ENCODE results near the gene ATMIN. TPM values are rescaled to one million over a fixed set of nuclear protein-coding genes. Genes with fewer than 3 reads are reported as not detected.

The ATMIN gene
- total RNA-seq, 1 donor from 2014 or later: 22.0 TPM

DNA sequence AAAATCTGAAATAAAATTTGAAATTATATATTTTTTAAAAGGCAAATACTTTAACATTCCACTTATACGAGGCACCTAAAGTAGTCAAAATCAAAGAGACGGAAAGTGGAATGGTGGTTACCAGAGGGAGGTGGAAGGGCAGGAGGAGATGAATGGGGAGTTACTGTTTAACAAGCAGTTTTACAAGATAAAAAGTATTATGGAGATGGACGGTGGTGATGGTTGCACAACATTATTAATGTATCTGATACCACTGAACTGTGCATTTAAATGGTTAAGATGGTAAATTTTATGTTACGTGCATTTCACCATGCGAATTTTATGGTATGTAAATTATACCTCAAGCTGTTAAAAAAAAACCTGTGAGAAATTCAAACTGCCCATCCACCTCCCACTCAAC lies 34.3 kb upstream of the ATMIN start:
- Histone ChIP-seq H3K27me3 (ENCODE audit: low read depth) (no peaks in the 10 kb centered on the region), H3K27ac (replicated peaks) (no peak overlapping the region), H3K36me3 (no peaks in the 10 kb centered on the region), H3K4me3 (no peak overlapping the region), H3K9me3 (replicated peaks) (no peaks in the 10 kb centered on the region), H3K4me1 (peaks cover 51% of the 10 kb centered on the region)
- TF ChIP-seq, protein P1, sequence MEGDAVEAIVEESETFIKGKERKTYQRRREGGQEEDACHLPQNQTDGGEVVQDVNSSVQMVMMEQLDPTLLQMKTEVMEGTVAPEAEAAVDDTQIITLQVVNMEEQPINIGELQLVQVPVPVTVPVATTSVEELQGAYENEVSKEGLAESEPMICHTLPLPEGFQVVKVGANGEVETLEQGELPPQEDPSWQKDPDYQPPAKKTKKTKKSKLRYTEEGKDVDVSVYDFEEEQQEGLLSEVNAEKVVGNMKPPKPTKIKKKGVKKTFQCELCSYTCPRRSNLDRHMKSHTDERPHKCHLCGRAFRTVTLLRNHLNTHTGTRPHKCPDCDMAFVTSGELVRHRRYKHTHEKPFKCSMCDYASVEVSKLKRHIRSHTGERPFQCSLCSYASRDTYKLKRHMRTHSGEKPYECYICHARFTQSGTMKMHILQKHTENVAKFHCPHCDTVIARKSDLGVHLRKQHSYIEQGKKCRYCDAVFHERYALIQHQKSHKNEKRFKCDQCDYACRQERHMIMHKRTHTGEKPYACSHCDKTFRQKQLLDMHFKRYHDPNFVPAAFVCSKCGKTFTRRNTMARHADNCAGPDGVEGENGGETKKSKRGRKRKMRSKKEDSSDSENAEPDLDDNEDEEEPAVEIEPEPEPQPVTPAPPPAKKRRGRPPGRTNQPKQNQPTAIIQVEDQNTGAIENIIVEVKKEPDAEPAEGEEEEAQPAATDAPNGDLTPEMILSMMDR (IDR thresholded peaks at IDR 0.05; ENCODE audit: borderline replicate concordance): no peak
- intact Hi-C loops (cut with micrococcal nuclease): no loop called here
- no peak for DNase-seq

DNA sequence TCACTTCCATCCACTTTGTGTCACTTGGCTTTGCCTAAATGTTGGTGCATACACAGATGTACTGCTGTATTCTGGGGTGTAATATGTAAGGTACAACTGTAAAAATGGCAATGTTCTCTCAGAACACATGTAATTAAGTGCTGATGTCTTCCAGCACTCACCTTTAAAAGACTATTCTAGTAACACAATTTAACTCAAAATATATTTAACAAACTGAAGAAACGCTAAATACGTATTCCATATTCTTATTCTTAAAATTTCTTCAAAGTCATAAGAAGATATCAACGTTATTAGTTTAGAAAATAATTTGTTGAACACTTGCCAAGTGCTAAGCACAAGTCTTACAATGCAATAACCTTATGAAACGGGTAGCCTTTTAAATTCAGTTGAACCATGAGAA lies 32.6 kb upstream of the ATMIN start:
- Histone ChIP-seq H3K27me3 (ENCODE audit: low read depth) (no peaks in the 10 kb centered on the region), H3K4me3 (no peak overlapping the region), H3K27ac (replicated peaks) (peak overlapping the region; percentile 36), H3K36me3 (no peaks in the 10 kb centered on the region), H3K4me1 (peaks cover 44% of the 10 kb centered on the region), H3K9me3 (replicated peaks) (no peaks in the 10 kb centered on the region)
- DNase-seq: no peak
- intact Hi-C loops (cut with micrococcal nuclease): no loop called here
- TF ChIP-seq, protein P1 (IDR thresholded peaks at IDR 0.05; ENCODE audit: borderline replicate concordance): no peak

DNA sequence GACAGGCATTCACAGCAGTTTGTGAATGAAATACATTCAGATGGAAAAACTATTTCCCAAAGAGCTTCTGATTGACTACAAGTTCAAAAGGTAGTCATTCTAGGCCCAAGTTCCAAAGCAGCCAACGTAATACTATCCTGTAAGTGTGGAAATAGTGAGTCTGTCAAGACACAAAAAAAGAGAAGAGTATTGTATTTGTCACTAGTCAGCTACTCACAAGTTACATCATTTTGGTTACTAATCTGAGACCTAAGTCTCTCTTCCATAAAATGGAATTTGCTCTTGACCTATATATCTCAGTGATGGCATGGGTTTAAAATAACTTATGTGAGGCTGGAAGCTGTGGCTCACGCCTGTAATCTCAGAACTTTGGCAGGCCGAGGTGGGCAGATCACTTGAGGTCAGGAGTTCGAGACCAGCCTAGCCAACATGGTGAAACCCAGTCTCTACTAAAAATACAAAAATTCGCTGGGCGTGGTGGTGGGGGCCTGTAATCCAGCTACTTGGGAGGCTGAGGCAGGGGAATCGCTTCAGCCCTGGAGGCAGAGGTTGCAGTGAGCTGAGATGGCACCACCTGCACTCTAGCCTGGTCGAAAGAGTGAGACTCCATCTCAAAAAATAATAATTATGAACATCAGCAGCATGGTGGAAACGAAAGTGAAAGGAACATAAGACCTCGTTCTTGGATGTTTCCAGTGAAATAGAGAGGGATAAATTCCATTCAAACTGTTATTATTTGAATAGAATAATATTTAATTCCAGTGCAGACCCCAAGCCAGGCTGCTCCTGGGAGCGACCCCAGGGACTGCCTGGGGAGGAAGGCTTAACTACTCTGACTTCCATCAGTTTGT lies 31.8 kb upstream of the ATMIN start:
- peaks cover 46% of the 10 kb centered on the region for H3K4me1 ChIP-seq
- TF ChIP-seq, protein P1 (IDR thresholded peaks at IDR 0.05; ENCODE audit: borderline replicate concordance): no peak
- DNase-seq: no peak
- H3K4me3 ChIP-seq: peak overlapping the region; percentile 94
- intact Hi-C loops (cut with micrococcal nuclease): no loop called here
- peak overlapping the region; percentile 99 for H3K27ac ChIP-seq (replicated peaks)
- no peaks in the 10 kb centered on the region for H3K36me3 ChIP-seq
- H3K27me3 ChIP-seq (ENCODE audit: low read depth): no peaks in the 10 kb centered on the region
- H3K9me3 ChIP-seq (replicated peaks): no peaks in the 10 kb centered on the region

DNA sequence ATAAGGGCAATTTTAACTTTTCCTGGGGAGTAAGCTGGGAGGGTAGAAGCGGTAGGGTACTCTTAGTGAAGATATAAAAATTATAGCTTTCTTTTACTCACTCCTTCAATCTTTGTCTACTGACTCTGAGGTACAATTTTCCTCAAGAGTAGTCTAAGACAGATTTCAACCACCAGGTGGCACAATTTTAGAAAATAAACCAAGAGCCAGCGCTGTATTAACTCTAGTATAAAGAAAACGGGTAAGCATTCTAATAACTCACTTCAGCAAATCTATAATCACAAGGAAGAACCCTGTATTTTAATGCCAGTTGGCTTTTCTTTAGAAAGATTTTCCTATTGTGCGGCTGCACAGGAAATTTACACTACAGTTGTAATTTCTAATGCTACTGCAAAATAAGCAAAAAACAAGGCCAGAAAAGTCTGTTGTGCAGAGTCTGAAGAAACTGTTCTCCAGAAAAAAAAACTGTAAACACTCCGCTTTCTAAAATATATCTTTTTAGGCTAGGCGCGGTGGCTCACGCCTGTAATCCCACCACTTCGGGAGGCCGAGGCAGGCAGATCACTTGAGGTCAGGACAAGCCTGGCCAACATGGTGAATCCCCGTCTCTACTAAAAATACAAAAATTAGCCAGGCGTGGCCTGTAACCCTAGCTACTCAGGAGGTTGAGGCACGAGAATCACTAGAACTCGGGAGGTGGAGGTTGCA lies 30.8 kb upstream of the ATMIN start:
- no peaks in the 10 kb centered on the region for H3K36me3 ChIP-seq
- no peak for DNase-seq
- no peaks in the 10 kb centered on the region for H3K9me3 ChIP-seq (replicated peaks)
- TF ChIP-seq, protein P1 (IDR thresholded peaks at IDR 0.05; ENCODE audit: borderline replicate concordance): peak; percentile 78
- H3K27me3 ChIP-seq (ENCODE audit: low read depth): no peaks in the 10 kb centered on the region
- peaks cover 46% of the 10 kb centered on the region for H3K4me1 ChIP-seq
- intact Hi-C loops (cut with micrococcal nuclease): no loop called here
- peak overlapping the region; percentile 99 for H3K27ac ChIP-seq (replicated peaks)
- peak overlapping the region; percentile 94 for H3K4me3 ChIP-seq

DNA sequence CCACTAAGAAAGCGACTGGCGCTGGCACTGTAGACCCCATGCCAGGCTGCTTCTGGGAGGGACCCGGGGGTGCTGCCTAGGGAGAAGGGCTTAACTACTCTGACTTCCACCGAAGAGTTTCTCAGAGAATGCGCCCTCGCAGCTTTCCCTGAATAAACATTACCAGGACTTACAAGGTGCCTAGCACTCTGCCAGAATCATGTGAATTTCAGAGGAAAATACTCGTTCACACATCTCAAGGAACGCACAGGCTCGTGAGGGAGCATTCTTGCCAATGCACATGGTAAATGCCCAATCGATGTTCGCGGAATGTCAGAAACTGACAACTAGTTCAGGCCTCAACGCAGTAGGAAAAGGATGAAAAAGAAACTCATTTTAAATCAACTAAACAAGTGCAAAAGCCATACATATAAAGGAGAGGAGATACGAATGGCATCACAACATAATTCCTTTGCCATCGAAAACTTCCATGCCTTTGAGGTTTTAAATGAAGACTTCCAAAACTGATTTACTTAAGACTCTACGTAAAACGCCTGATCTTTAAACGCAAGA lies 30.0 kb upstream of the ATMIN start:
- Histone ChIP-seq H3K4me3 (peak overlapping the region; percentile 94), H3K36me3 (no peaks in the 10 kb centered on the region), H3K27me3 (ENCODE audit: low read depth) (no peaks in the 10 kb centered on the region), H3K9me3 (replicated peaks) (no peaks in the 10 kb centered on the region), H3K27ac (replicated peaks) (peak overlapping the region; percentile 99), H3K4me1 (peaks cover 46% of the 10 kb centered on the region)
- TF ChIP-seq, protein P1 (IDR thresholded peaks at IDR 0.05; ENCODE audit: borderline replicate concordance): no peak
- intact Hi-C loops (cut with micrococcal nuclease): no loop called here
- DNase-seq: no peak

All from left ventricle myocardium inferior (tissue), 1 donor.